HUES6 (cell line): ENCODE data around the gene RRAD.

Experiments used
- H3K27ac ChIP-seq: 2 replicates; pipeline ENCODE4 v1.7.0; 2013; ENCODE audit warnings: low read depth, mild to moderate bottlenecking, low read length, inconsistent platforms
- H3K27me3 ChIP-seq: 2 replicates; pipeline ENCODE4 v1.6.1; 2013; ENCODE audit warnings: low read length; ENCODE audit not compliant: control insufficient read depth, insufficient read depth
- H3K36me3 ChIP-seq: 2 replicates; pipeline ENCODE4 v1.6.1; 2013; ENCODE audit warnings: low read length; ENCODE audit not compliant: control insufficient read depth, insufficient read depth
- H3K4me1 ChIP-seq: 2 replicates; pipeline ENCODE4 v1.6.1; 2013; ENCODE audit warnings: low read length; ENCODE audit not compliant: control insufficient read depth, insufficient read depth
- H3K4me3 ChIP-seq: 2 replicates; pipeline ENCODE4 v1.5.1; 2013; ENCODE audit warnings: low read depth, low read length
- H3K9ac ChIP-seq: one replicate; pipeline ENCODE4 v1.6.1; 2013; ENCODE audit warnings: mild to moderate bottlenecking, low read length
- H3K9me3 ChIP-seq: 2 replicates; pipeline ENCODE4 v1.6.1; 2013; ENCODE audit warnings: low read depth, low read length; ENCODE audit not compliant: control insufficient read depth, insufficient read depth

Gene RRAD

GRCh38 chr16:66911801-66912200, 13.5 kb downstream of the RRAD start:
- Histone ChIP-seq H3K4me1 (no peaks in the 10 kb centered on the region), H3K27ac (no peak overlapping the region), H3K4me3 (no peak overlapping the region), H3K9me3 (no peaks in the 10 kb centered on the region), H3K36me3 (no peaks in the 10 kb centered on the region), H3K27me3 (peaks cover 31% of the 10 kb centered on the region), H3K9ac (no peak overlapping the region)

- Histone ChIP-seq H3K36me3 (no peaks in the 10 kb centered on the region), H3K27me3 (peaks cover 28% of the 10 kb centered on the region), H3K9ac (no peak overlapping the region), H3K4me3 (no peak overlapping the region), H3K9me3 (no peaks in the 10 kb centered on the region), H3K27ac (no peak overlapping the region), H3K4me1 (no peaks in the 10 kb centered on the region)
Observed at GRCh38 chr16:66911112-66911511, 14.2 kb downstream of the RRAD start.

- Histone ChIP-seq H3K27ac (no peak overlapping the region), H3K4me3 (no peak overlapping the region), H3K9ac (no peak overlapping the region), H3K36me3 (no peaks in the 10 kb centered on the region), H3K9me3 (no peaks in the 10 kb centered on the region), H3K27me3 (peaks cover 25% of the 10 kb centered on the region), H3K4me1 (peaks cover 4% of the 10 kb centered on the region; the same call in 1 of the 2 replicates)
Observed at GRCh38 chr16:66910175-66910940, 15.0 kb downstream of the RRAD start.

GRCh38 chr16:66908762-66909559, 16.4 kb downstream of the RRAD start:
- Histone ChIP-seq H3K9me3 (no peaks in the 10 kb centered on the region), H3K27ac (no peak overlapping the region), H3K4me1 (peaks cover 5% of the 10 kb centered on the region; the same call in 1 of the 2 replicates)

DNA sequence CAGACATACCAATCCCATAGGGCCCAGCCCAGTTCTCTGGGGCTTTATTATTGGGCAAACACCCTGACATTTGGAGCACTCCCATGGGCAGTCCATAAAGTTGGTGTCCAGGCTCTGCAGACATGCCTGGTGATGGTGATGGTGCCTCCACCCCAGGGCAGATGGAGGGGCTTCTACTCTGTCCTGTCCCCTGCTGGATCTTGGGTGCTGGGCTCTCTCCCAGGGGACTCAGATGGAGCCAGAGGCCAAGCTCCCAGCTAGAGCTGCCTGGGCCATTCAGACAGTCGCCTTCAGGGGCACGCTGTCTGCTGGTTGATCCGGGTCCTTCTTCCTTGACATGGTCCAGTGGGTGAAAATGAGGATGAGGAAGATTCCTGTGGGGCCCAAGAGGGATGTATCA, 17.2 kb downstream of the RRAD start:
- H3K9ac ChIP-seq, result no peak overlapping the region
- peaks cover 13% of the 10 kb centered on the region; the same call in 1 of the 2 replicates for H3K27me3 ChIP-seq
- H3K36me3 ChIP-seq, result no peaks in the 10 kb centered on the region
- no peak overlapping the region for H3K4me3 ChIP-seq
- H3K27ac ChIP-seq, result no peak overlapping the region
- H3K9me3 ChIP-seq, result no peaks in the 10 kb centered on the region
- peaks cover 5% of the 10 kb centered on the region; the same call in 1 of the 2 replicates for H3K4me1 ChIP-seq

More at GRCh38 chr16:66908762-66909559, 16.4 kb downstream of the RRAD start:
- H3K4me3 ChIP-seq, result no peak overlapping the region
- H3K36me3 ChIP-seq, result no peaks in the 10 kb centered on the region
- H3K9ac ChIP-seq, result no peak overlapping the region
- H3K27me3 ChIP-seq, result peaks cover 13% of the 10 kb centered on the region; the same call in 1 of the 2 replicates

DNA sequence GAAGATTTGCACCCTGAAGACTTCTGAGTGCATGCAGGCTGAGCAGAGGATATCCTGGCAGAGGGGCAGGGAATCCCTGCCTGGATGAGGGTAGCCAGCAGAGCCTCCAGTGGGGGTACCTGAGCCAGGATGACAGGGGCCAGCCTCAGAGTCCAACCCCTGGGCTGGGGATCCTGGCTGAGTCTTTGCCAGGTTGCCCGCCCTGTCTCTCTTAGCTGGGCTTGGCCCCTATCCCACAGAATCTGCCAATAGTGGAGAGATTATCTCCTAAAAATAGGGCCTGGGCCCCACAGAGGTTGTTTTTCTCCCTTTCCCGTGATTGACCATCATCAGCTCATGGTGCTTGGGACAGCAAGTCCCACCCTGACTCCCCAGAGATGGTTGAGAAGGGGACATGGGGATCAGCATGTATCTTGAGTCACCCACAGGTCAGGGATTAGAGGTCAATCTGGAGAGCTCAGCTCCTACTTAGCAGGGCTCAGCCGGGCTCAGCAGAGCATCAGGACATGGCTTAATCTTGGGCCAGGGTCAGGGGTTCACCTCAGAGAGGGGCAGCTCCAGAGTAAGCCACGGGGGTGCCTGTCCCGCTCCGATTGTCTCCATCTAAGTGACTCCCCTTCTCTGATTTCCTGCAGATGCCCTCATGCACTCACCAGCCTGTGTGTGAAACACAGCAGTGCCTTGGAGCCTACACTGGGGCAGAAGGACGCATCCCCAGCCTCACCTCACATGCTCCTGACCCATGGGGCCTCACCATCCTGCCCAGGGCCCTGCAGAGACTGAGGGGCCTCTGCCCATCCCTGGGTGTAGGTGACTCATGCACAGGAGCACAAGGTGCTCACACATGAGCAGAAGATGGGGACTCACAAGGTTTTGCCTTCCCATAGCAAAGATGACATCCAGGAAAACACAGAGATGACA, 18.2 kb downstream of the RRAD start:
- no peaks in the 10 kb centered on the region for H3K36me3 ChIP-seq
- no peak overlapping the region for H3K4me3 ChIP-seq
- no peak overlapping the region for H3K27ac ChIP-seq
- H3K9me3 ChIP-seq, result no peaks in the 10 kb centered on the region
- H3K4me1 ChIP-seq, result peaks cover 5% of the 10 kb centered on the region; the same call in 1 of the 2 replicates
- H3K9ac ChIP-seq, result no peak overlapping the region
- peaks cover 13% of the 10 kb centered on the region; the same call in 1 of the 2 replicates for H3K27me3 ChIP-seq

DNA sequence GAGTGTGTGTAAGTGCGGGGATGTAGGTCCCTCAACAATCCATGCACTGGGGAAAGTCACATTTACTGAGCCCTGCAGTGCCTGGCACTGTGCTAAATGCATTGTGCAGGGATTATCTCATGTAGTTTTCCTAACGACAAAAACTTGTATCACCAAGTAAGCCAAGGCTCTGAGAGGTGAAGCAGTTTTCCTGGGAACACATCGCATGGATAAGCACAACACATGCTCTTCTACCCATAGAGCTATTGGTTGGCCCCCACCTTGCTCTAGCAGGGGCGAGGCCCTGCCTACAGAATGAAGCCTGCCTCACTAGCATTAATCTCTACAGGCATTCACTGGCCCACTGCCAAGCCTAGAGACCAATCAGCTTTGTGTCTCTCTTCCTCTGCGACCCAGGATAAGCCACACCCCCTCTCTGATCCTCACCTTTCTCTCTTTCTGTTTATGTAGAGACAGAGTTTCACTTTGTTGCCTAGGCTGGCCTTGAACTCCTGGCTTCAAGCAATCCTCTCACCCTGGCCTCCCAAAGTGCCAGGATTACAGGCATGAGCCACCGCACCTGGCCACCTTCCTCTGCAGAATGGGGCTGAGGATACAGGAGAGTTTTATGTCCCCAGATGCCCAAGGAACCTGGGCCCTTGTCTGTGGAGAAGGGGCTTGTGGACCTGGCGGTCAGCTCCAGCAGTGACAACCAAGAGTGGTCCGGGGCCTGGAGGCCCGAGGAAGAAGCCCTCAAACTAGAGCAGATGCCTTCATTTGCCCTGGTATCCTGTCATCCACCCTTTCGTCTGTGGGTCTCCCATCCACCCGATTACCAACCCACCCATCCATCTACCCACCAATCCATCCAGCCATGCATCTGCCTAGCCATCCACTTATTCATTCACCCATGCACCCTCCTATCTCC, 19.4 kb downstream of the RRAD start:
- Histone ChIP-seq H3K27ac (no peak overlapping the region), H3K27me3 (peaks cover 13% of the 10 kb centered on the region; the same call in 1 of the 2 replicates), H3K36me3 (no peaks in the 10 kb centered on the region), H3K9me3 (no peaks in the 10 kb centered on the region), H3K4me3 (no peak overlapping the region), H3K4me1 (peaks cover 5% of the 10 kb centered on the region; the same call in 1 of the 2 replicates), H3K9ac (no peak overlapping the region)

DNA sequence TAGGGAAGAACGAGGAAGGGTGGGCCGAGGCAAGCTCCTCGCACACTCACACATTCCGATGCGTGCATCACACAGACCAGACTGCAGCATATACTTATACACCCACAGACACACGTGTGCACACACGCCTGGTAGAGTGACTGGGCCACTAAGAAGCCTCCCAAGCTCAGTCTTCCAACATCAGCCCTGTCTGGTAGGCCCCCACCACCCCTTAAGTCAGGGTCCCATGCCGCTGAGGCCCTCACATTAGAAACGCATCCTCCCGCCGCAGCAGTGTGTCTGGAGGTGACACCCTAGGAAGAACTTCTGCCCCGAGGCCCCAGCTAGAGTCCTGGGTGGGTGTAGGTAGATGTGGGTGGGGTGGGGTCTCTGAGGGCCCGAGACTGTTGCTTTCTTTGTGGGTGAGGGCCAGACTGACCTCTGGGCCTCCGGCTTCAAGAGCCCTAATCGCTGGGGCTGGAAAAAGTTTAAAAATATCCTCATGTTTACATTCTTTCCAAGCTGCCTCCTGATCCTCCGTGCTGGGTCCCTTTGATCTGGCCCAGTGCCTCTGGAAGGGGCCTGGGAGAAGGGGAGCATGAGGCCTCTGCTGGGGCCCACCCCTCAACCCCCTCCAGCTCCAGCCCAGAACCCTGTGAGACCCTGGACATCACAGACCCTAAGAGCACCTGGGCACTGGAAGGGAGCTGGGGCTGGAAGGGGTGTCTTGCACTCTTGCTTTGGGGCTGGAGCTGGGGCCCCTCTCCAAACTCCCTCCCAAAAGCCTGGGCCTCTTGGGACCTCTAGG, 20.3 kb downstream of the RRAD start:
- Histone ChIP-seq H3K4me3 (no peak overlapping the region), H3K27me3 (peaks cover 13% of the 10 kb centered on the region; the same call in 1 of the 2 replicates), H3K9me3 (no peaks in the 10 kb centered on the region), H3K9ac (no peak overlapping the region), H3K36me3 (no peaks in the 10 kb centered on the region), H3K27ac (no peak overlapping the region), H3K4me1 (peaks cover 10% of the 10 kb centered on the region)

DNA sequence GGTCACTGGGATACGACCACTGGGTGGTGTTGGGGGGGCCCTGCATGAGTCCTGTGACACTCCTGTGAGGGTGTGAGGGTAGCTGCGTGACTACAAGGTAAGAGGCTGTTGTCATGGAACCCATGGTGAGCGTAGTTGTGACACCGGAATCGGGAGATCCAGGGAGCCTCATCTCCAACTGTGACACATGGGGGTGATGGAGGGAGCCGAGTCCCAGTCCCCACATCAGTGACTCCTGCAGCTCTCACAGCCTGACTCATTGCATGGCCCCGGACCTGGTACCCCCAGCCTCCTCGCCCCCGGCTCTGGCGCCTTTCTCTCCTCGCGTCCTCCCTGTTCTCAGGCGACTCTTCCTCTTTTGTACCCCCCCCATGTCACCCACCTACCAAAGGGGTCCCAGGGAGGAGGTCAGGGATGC, 20.9 kb downstream of the RRAD start:
- Histone ChIP-seq H3K36me3 (no peaks in the 10 kb centered on the region), H3K4me1 (peaks cover 16% of the 10 kb centered on the region), H3K9ac (no peak overlapping the region), H3K27ac (no peak overlapping the region), H3K4me3 (no peak overlapping the region), H3K9me3 (no peaks in the 10 kb centered on the region), H3K27me3 (peaks cover 13% of the 10 kb centered on the region; the same call in 1 of the 2 replicates)
